HepG2 (cell line): ENCODE data around the gene ABCA4. TPM values are rescaled to one million over a fixed set of nuclear protein-coding genes. Genes with fewer than 3 reads are reported as not detected.

Experiments
- ATAC-seq: fragments of 200-7000 bp; cut with Tn5 transposase; 3 replicates; pipeline ENCODE4 v1.9.1; 2020; ENCODE audit warnings: mild to moderate bottlenecking, moderate library complexity
- BruUV-seq: library from RNA; stranded (reverse); fragments of 400-500 nt; replicated peaks from 2 replicates; lab custom pipeline; 2021; lab: Mats Ljungman, UMichigan
- CTCF ChIA-PET: fragments of 300-600 bp; formaldehyde crosslinking; extraction: SDS; loops from one replicate; lab custom pipeline; 2021; ENCODE audit warnings: low total read pairs, inconsistent platforms, low intra/inter-chr PET ratio; lab: Yijun Ruan, JAX
- POLR2A ChIA-PET: fragments of 350-600 bp; sonication (Branson Sonifier 250); formaldehyde crosslinking; loops from one replicate; lab custom pipeline; 2020; ENCODE audit warnings: antibody characterized with exemption, inconsistent platforms; lab: Yijun Ruan, JAX
- DNase-seq: peaks from one replicate; pipeline ENCODE4 v3.0.0-alpha.2; 2015; ENCODE audit warnings: low spot score
- FAIRE-seq: peaks from 3 replicates; lab custom pipeline; 2011; peaks lifted over from hg19 to GRCh38; lab: Jason Lieb, UNC
- H2AFZ ChIP-seq: one replicate; pipeline ENCODE4 v1.6.1; 2011; ENCODE audit warnings: low read length, inconsistent platforms
- H3K27ac ChIP-seq: fragments of 300-600 bp; 3 replicates; pipeline ENCODE4 v1.8.0; 2011; ENCODE audit warnings: mixed run types, mild to moderate bottlenecking, mixed read lengths, low read length, inconsistent platforms; ENCODE audit not compliant: insufficient read depth; ENCODE audit errors: extremely low read length
- H3K27me3 ChIP-seq, 2 experiments: fragments of 200-600 bp in 1 of 2; 2 replicates in 1 of 2; 3 replicates in 1 of 2; pipeline versions ENCODE4 v1.6.0 to v1.8.0; 2011; ENCODE audit warnings: low read length in 2 of 2, mild to moderate bottlenecking in 2 of 2, moderate library complexity in 2 of 2, inconsistent platforms in 1 of 2; ENCODE audit not compliant: insufficient read depth in 2 of 2, control insufficient read depth in 1 of 2
- H3K36me3 ChIP-seq, 2 experiments: fragments of 200-600 bp in 1 of 2; replicated peaks in 1 of 2; 2 replicates in 1 of 2; 3 replicates in 1 of 2; pipeline versions ENCODE4 v1.5.1 to v1.8.0; 2011; ENCODE audit warnings: low read length in 2 of 2, inconsistent platforms in 1 of 2; ENCODE audit not compliant: insufficient read depth in 2 of 2, control insufficient read depth in 1 of 2
- H3K4me1 ChIP-seq: 2 replicates; pipeline ENCODE4 v1.5.1; 2012; ENCODE audit warnings: low read length, inconsistent platforms; ENCODE audit not compliant: insufficient read depth
- H3K4me2 ChIP-seq: 2 replicates; pipeline ENCODE4 v1.6.0; 2011; ENCODE audit warnings: low read depth, low read length, inconsistent platforms
- H3K4me3 ChIP-seq, 3 experiments: fragments of 200-600 bp in 1 of 3; sonication (generic), shearing (Covaris generic) in 1 of 3; replicated peaks in 1 of 3; 2 replicates each; pipeline ENCODE4 v1.5.1; 2011 to 2016; ENCODE audit warnings: low read length in 3 of 3, inconsistent platforms in 2 of 3, low read depth in 2 of 3, mild to moderate bottlenecking in 2 of 3, control low read depth in 1 of 3, mixed read lengths in 1 of 3; ENCODE audit not compliant: insufficient read depth in 1 of 3
- H3K79me2 ChIP-seq: one replicate; pipeline ENCODE4 v1.6.1; 2011; ENCODE audit warnings: low read length, inconsistent platforms; ENCODE audit not compliant: insufficient read depth
- H3K9ac ChIP-seq: 2 replicates; pipeline ENCODE4 v1.6.0; 2011; ENCODE audit warnings: mild to moderate bottlenecking, low read depth, low read length, inconsistent platforms; ENCODE audit not compliant: insufficient read depth
- H3K9me3 ChIP-seq: 2 replicates; pipeline ENCODE4 v1.5.1; 2012; ENCODE audit warnings: mild to moderate bottlenecking, low read length
- H4K20me1 ChIP-seq: 2 replicates; pipeline ENCODE4 v1.6.0; 2011; ENCODE audit warnings: inconsistent platforms, mild to moderate bottlenecking, low read length, moderate library complexity; ENCODE audit not compliant: insufficient read depth
- ISX ChIP-seq: sonication (generic); formaldehyde crosslinking; conservative IDR thresholded peaks from 2 replicates; pipeline ENCODE4 v1.5.0; 2020; ENCODE audit warnings: missing genetic modification reagents
- MED1 ChIP-seq: sonication (generic); formaldehyde crosslinking; IDR thresholded peaks from 2 replicates; pipeline ENCODE4 v1.4.0; 2020; ENCODE audit warnings: missing genetic modification reagents
- NFIC ChIP-seq: IDR thresholded peaks from 2 replicates; pipeline ENCODE4 v1.6.1; 2012; ENCODE audit warnings: mild to moderate bottlenecking, low read length, inconsistent platforms
- NR2F6 ChIP-seq, 2 experiments: IDR thresholded peaks; 2 replicates each; pipeline ENCODE4 v1.6.1; 2016; ENCODE audit warnings: antibody characterized with exemption in 1 of 2, mild to moderate bottlenecking in 1 of 2
- TBX3 ChIP-seq: fragments of 450-650 bp; IDR thresholded peaks from 2 replicates; pipeline ENCODE4 v1.6.1; 2017; ENCODE audit warnings: antibody characterized with exemption, mild to moderate bottlenecking, inconsistent platforms, borderline replicate concordance
- ZFY ChIP-seq: sonication (generic); formaldehyde crosslinking; IDR thresholded peaks from 2 replicates; pipeline ENCODE4 v1.4.0; 2020; ENCODE audit warnings: missing genetic modification reagents
- ZNF12 ChIP-seq: sonication (generic); formaldehyde crosslinking; IDR thresholded peaks from 2 replicates; pipeline ENCODE4 v1.5.0; 2020; ENCODE audit warnings: missing genetic modification reagents
- ZNF674 ChIP-seq: sonication (generic); formaldehyde crosslinking; IDR thresholded peaks from 2 replicates; pipeline ENCODE4 v1.5.0; 2020; ENCODE audit warnings: low read depth, mild to moderate bottlenecking, missing genetic modification reagents
- ZNF768 ChIP-seq: sonication (generic); formaldehyde crosslinking; IDR thresholded peaks from 2 replicates; pipeline ENCODE4 v1.4.0; 2020; ENCODE audit warnings: missing genetic modification reagents
- ZNF792 ChIP-seq: IDR thresholded peaks from 2 replicates; pipeline ENCODE4 v1.6.1; 2016
- WGBS: methylation state at CpG from one replicate; pipeline ENCODE4 v1.1.6; 2017; ENCODE audit warnings: low lambda C conversion rate; 5-methylcytosine and 5-hydroxymethylcytosine counted together
- in situ Hi-C: cut with HindIII; loops from 2 replicates; pipeline ENCODE4 v1.10.0; 2017; ENCODE audit warnings: low pct_unique_long_range_greater_than_20kb; ENCODE audit not compliant: extremely low pct_ligation_motif_present
- intact Hi-C: fragments of 100-400 bp; cut with micrococcal nuclease; formaldehyde crosslinking; loops from one replicate; pipeline ENCODE4 v1.10.0; 2022; ENCODE audit not compliant: unreplicated experiment
- polyA plus RNA-seq, 8 experiments: library from polyadenylated mRNA; depleted of rRNA in 3 of 8; stranded (reverse) in 7 of 8; unstranded in 1 of 8; fragments of >200 nt; fragmentation: Illumina TruSeq in 4 of 8; extraction: Trizol in 4 of 8; gene quantifications; 2 replicates each; pipeline versions ENCODE4 v1.2.1 to v1.2.3, GENCODE V29; 2011 to 2016; ENCODE audit warnings: low read depth in 4 of 8, missing spikeins in 1 of 8, mixed read lengths in 1 of 8; ENCODE audit not compliant: insufficient read depth in 1 of 8
- total RNA-seq, 5 experiments: library from RNA; depleted of rRNA; stranded (reverse); fragments of >200 nt; fragmentation: Illumina TruSeq; extraction: Trizol; gene quantifications; 2 replicates each; pipeline ENCODE4 v1.2.3, GENCODE V29; 2016; ENCODE audit warnings: low read depth in 1 of 5
- TF ChIP-seq, protein P1 (sequence below): sonication (generic); formaldehyde crosslinking; IDR thresholded peaks from 2 replicates; pipeline ENCODE4 v1.5.0; 2020; ENCODE audit warnings: missing genetic modification reagents, mild to moderate bottlenecking, borderline replicate concordance
- TF ChIP-seq, protein P2 (sequence below): sonication (generic); formaldehyde crosslinking; IDR thresholded peaks from 2 replicates; pipeline ENCODE4 v1.4.0; 2020; ENCODE audit warnings: mild to moderate bottlenecking, missing genetic modification reagents

The ABCA4 gene
- total and polyA plus RNA-seq, 2 of the 13 experiments (the other 11 are each of a cell fraction or from before 2014, with no cell fraction given): 0.24 to 0.67 TPM

DNA sequence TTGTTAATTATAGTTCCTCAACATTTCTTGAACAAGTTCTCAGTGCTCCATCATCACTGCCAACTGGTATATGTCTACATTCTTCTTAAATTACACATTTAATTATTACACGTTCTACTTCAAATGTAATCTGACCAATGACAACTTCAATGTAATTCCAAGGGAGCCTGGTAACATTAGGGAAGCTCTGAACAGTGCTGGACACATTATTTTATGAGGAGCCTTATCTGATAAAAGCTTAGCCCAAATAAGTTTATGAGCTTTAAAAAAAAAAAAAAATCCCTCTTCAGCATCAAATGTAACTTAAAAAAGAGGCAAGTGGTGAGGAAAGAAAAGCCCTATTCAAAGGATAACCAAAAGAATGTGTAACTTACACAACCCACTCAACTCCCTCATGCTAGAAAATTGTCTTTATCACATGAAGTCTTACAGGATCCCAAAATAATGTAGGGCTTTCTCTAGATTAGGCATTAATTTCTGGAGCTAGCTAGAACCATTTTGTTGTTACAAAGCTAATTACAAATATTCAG lies 35.2 kb upstream of the ABCA4 start:
- no peaks in the 10 kb centered on the region for H4K20me1 ChIP-seq
- ATAC-seq (no peak), FAIRE-seq (no peak), DNase-seq (no peak)
- no peaks in the 10 kb centered on the region for H3K79me2 ChIP-seq
- H3K9ac ChIP-seq: no peak overlapping the region
- intact Hi-C loops (no loop called here), in situ Hi-C loops (no loop called here)
- peaks cover 7% of the 10 kb centered on the region; the same call in 1 of the 2 replicates for H3K4me1 ChIP-seq
- WGBS: 0% methylated on average over 1 of the region's 1 CpG
- H3K4me3 ChIP-seq: no peak overlapping the region
- H3K4me2 ChIP-seq: no peak overlapping the region
- H3K27ac ChIP-seq: no peak overlapping the region
- CTCF ChIA-PET: no interaction called here
- H2AFZ ChIP-seq: no peak overlapping the region
- no peaks in the 10 kb centered on the region for H3K9me3 ChIP-seq
- peaks cover 1 to 4% of the 10 kb centered on the region in 2 experiments; a peak in 1 of 5 replicates for H3K27me3 ChIP-seq
- H3K36me3 ChIP-seq: no peaks in the 10 kb centered on the region
- BruUV-seq: no TSS peak
- TF ChIP-seq MED1 (CRISPR knock-in tag) (no peak), NR2F6 (IDR thresholded peaks at IDR 0.05) (no peak), NR2F6 (CRISPR knock-in tag; IDR thresholded peaks at IDR 0.05) (no peak), NFIC (no peak), ZFY (CRISPR knock-in tag) (no peak), ZNF12 (CRISPR knock-in tag) (no peak), ZNF768 (CRISPR knock-in tag) (no peak), ISX (CRISPR knock-in tag) (no peak)
- TF ChIP-seq, protein P1, sequence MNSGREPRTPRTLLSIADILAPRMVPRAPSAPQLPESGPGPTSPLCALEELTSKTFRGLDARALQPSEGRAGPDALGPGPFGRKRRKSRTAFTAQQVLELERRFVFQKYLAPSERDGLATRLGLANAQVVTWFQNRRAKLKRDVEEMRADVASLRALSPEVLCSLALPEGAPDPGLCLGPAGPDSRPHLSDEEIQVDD (CRISPR knock-in tag): no peak
- POLR2A ChIA-PET: no interaction called here

DNA sequence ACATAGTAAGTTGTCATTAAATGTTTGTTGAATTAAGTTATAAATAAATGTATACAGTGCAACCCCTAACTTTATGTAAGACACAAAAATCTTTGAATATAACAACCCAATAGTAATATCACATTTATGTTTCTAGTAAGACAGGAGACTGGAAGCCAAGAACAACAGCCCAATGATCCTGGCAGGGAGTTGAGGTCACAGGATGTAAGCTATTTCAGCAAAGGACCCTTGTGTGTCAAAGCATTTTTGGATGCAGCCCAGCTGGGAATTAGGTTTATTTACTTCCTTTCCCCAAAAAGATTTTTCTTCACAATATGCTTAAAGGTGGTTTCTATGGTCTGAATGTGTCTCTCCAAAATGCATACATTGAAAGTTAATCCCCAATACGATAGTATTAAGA lies 34.0 kb upstream of the ABCA4 start:
- DNase-seq: no peak
- no peak for ATAC-seq
- H3K4me1 ChIP-seq: peaks cover 7% of the 10 kb centered on the region; the same call in 1 of the 2 replicates
- no peak overlapping the region for H3K4me3 ChIP-seq
- ChIA-PET CTCF (no interaction called here), POLR2A (no interaction called here)
- H3K27me3 ChIP-seq: peaks cover 0 to 1% of the 10 kb centered on the region in 2 experiments; a peak in 1 of 5 replicates
- no peaks in the 10 kb centered on the region for H3K9me3 ChIP-seq
- H3K9ac ChIP-seq: no peak overlapping the region
- H3K4me2 ChIP-seq: no peak overlapping the region
- H3K27ac ChIP-seq: no peak overlapping the region
- no peak for FAIRE-seq
- no peaks in the 10 kb centered on the region for H3K36me3 ChIP-seq
- in situ Hi-C loops (no loop called here), intact Hi-C loops (no loop called here)
- no peaks in the 10 kb centered on the region for H4K20me1 ChIP-seq
- H3K79me2 ChIP-seq: no peaks in the 10 kb centered on the region
- no TSS peak for BruUV-seq
- WGBS: 62% methylated on average over 1 of the region's 1 CpG
- H2AFZ ChIP-seq: no peak overlapping the region
- no peak for TF ChIP-seq TBX3
- TF ChIP-seq, protein P2, sequence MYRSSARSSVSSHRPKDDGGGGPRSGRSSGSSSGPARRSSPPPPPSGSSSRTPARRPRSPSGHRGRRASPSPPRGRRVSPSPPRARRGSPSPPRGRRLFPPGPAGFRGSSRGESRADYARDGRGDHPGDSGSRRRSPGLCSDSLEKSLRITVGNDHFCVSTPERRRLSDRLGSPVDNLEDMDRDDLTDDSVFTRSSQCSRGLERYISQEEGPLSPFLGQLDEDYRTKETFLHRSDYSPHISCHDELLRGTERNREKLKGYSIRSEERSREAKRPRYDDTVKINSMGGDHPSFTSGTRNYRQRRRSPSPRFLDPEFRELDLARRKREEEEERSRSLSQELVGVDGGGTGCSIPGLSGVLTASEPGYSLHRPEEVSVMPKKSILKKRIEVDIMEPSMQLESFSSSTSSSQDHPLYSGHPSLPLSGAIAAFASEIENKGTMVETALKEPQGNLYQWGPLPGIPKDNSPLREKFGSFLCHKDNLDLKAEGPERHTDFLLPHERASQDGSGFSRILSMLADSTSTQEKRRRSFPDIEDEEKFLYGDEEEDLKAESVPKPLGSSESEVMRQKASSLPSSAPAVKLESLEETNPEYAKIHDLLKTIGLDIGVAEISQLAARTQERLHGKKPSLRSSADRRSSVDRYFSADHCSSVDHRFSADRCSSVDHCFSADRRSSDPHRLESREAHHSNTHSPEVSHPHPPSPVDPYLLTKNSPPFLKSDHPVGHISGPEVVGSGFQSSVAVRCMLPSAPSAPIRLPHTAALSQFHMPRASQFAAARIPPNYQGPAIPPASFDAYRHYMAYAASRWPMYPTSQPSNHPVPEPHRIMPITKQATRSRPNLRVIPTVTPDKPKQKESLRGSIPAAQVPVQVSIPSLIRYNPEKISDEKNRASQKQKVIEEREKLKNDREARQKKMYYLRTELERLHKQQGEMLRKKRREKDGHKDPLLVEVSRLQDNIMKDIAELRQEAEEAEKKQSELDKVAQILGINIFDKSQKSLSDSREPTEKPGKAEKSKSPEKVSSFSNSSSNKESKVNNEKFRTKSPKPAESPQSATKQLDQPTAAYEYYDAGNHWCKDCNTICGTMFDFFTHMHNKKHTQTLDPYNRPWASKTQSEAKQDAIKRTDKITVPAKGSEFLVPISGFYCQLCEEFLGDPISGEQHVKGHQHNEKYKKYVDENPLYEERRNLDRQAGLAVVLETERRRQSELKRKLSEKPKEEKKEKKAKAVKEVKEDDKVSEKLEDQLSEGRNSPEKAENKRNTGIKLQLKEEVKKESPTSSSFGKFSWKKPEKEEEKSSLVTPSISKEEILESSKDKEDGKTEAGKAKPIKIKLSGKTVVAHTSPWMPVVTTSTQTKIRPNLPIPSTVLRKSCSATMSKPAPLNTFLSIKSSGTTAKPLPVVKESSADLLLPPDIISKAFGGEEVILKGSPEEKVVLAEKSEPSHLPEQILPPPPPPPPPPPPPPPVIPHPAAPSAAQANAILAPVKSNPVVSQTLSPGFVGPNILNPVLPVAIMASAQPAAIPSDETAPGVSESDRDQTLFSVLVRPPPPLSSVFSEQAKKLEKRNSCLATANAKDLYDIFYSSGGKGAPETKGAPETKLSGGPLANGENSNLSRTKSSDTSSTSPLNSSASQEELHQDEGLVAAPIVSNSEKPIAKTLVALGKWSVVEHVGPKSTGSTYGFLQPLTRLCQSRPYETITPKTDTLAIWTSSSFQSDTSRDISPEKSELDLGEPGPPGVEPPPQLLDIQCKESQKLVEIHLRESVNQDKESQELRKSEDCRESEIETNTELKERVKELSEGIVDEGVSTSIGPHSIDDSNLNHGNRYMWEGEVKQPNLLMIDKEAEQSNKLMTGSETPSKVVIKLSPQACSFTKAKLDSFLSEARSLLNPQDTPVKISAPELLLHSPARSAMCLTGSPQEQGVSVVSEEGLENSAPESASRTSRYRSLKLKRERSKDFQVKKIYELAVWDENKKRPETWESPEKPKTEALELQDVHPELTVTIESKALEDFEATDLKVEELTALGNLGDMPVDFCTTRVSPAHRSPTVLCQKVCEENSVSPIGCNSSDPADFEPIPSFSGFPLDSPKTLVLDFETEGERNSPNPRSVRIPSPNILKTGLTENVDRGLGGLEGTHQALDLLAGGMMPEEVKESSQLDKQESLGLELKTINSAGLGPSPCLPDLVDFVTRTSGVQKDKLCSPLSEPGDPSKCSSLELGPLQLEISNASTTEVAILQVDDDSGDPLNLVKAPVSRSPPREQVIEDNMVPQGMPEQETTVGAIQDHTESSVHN (CRISPR knock-in tag): no peak
- no peak for TF ChIP-seq ZNF674 (CRISPR knock-in tag)
- TF ChIP-seq ZNF792 (CRISPR knock-in tag): no peak
